Esophagus squamous epithelium (tissue), 5 donors: Measurements from ENCODE around the gene PAPLN. TPM values are rescaled to one million over a fixed set of nuclear protein-coding genes. Genes with fewer than 3 reads are reported as not detected.

Source experiments
- DNase-seq: peaks from one replicate; lab custom pipeline; 2025; lab: John Stamatoyannopoulos, UW
- H3K27ac ChIP-seq, 4 donors: fragments of 200-600 bp; sonication (generic); one replicate each; pipeline ENCODE4 v1.5.1; 2016 to 2019; ENCODE audit warnings: mild to moderate bottlenecking in 1 of 4
- H3K27me3 ChIP-seq, 4 donors: fragments of 200-600 bp; sonication (generic); 1 replicate in 3 of 4; 2 replicates in 1 of 4; pipeline versions ENCODE4 v1.5.1 to v1.6.0; 2017 to 2021; ENCODE audit warnings: antibody characterized with exemption in 1 of 4
- H3K36me3 ChIP-seq, 3 donors: fragments of 200-600 bp; sonication (generic); one replicate each; pipeline ENCODE4 v1.5.1; 2016 to 2019
- H3K4me1 ChIP-seq, 3 donors: fragments of 200-600 bp; sonication (generic); one replicate each; pipeline ENCODE4 v1.5.1; 2017 to 2019
- H3K4me3 ChIP-seq, 4 donors: fragments of 200-600 bp; sonication (generic); 1 replicate in 3 of 4; 2 replicates in 1 of 4; pipeline ENCODE4 v1.5.1; 2016 to 2019; ENCODE audit warnings: mild to moderate bottlenecking in 2 of 4, moderate library complexity in 1 of 4
- H3K9me3 ChIP-seq, 3 donors: fragments of 200-600 bp; sonication (generic); one replicate each; pipeline ENCODE4 v1.5.1; 2016 to 2019
- POLR2A ChIP-seq, 4 donors: fragments of 450-650 bp; IDR thresholded peaks; one replicate each; pipeline ENCODE4 v1.6.1; 2017; ENCODE audit warnings: antibody characterized with exemption in 4 of 4, mild to moderate bottlenecking in 4 of 4, moderate library complexity in 3 of 4
- WGBS, 2 donors: methylation state at CpG; one replicate each; pipeline ENCODE4 v1.1.5; 2018; 5-methylcytosine and 5-hydroxymethylcytosine counted together
- intact Hi-C: fragments of 100-400 bp; cut with DNase I; formaldehyde crosslinking; loops from one replicate; pipeline ENCODE4 v1.15.0; 2022
- total RNA-seq, 4 donors: library from RNA; depleted of rRNA; stranded (reverse); fragments of >200 nt; gene quantifications; one replicate each; pipeline ENCODE4 v1.1.0, GENCODE V29; 2016
- TF ChIP-seq, protein P1 (sequence below), 6 experiments: fragments of 450-650 bp in 4 of 6; fragments of 200-600 bp in 2 of 6; sonication (generic) in 2 of 6; IDR thresholded peaks; one replicate each; pipeline ENCODE4 v1.5.1; 2016 to 2019; ENCODE audit warnings: antibody characterized with exemption in 6 of 6, mild to moderate bottlenecking in 4 of 6, moderate library complexity in 4 of 6
- donor health status: DM: yes; HTN: yes; CAD: no.

Gene PAPLN
- total RNA-seq, 4 donors from 2014 or later, result 2.2 to 12.6 (median 5.4) TPM

DNA sequence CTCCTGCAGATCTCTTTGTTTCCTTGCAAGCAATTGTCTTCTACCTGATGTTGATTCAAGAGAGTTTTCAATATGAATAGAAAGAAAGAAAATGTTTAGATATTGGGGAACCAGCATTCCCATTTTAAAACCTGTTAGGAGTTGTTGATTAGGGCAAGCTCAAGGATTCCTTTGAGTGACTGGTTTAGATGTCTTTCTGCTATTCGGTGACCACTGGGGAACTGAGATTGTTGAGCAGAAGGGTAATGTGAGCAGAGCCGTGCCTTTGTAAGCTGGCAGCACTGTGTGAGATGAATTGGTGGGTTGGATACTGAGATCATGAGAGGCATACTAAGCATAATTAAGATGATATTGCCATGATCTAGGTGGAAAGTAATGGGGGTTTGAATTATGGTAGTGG lies 39.1 kb upstream of the PAPLN start:
- Histone ChIP-seq H3K36me3 (peaks cover 9 to 92% (median 14%) of the 10 kb centered on the region in 3 donors), H3K4me1 (no peaks in the 10 kb centered on the region), H3K4me3 (no peak overlapping the region), H3K27me3 (no peaks in the 10 kb centered on the region), H3K9me3 (no peaks in the 10 kb centered on the region), H3K27ac (no peak overlapping the region)
- intact Hi-C loops, result no loop called here
- DNase-seq, result no peak
- TF ChIP-seq, protein P1, sequence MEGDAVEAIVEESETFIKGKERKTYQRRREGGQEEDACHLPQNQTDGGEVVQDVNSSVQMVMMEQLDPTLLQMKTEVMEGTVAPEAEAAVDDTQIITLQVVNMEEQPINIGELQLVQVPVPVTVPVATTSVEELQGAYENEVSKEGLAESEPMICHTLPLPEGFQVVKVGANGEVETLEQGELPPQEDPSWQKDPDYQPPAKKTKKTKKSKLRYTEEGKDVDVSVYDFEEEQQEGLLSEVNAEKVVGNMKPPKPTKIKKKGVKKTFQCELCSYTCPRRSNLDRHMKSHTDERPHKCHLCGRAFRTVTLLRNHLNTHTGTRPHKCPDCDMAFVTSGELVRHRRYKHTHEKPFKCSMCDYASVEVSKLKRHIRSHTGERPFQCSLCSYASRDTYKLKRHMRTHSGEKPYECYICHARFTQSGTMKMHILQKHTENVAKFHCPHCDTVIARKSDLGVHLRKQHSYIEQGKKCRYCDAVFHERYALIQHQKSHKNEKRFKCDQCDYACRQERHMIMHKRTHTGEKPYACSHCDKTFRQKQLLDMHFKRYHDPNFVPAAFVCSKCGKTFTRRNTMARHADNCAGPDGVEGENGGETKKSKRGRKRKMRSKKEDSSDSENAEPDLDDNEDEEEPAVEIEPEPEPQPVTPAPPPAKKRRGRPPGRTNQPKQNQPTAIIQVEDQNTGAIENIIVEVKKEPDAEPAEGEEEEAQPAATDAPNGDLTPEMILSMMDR (IDR thresholded peaks at IDR 0.05), result no peak
- TF ChIP-seq POLR2A (IDR thresholded peaks at IDR 0.05), result no peak
- WGBS, 2 donors, result 91 to 100% methylated on average over 2 of the region's 2 CpGs

DNA sequence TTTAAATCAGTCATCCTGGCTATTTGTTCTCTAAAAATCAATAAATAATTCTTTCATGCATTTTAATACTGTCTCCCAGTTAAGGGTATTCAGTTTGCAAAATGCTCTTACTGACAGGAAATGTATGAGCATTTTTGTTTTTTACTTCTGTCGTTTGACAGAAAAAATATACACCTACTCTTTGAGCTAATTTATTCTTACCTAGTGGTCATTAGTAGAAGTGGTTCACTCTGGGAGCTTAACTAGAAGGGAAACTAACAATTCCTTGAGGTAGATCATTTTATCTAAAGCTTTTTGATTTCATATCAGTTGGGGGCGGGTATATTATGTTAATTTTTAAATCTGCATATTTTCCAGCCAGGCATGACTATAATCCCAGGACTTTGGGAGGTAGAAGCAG lies 33.8 kb upstream of the PAPLN start:
- DNase-seq, result no peak
- Histone ChIP-seq H3K4me1 (no peaks in the 10 kb centered on the region), H3K4me3 (no peak overlapping the region), H3K27ac (no peak overlapping the region), H3K9me3 (no peaks in the 10 kb centered on the region), H3K27me3 (no peaks in the 10 kb centered on the region), H3K36me3 (peaks cover 11 to 99% (median 17%) of the 10 kb centered on the region in 3 donors)
- TF ChIP-seq, protein P1 (IDR thresholded peaks at IDR 0.05), result no peak
- TF ChIP-seq POLR2A (IDR thresholded peaks at IDR 0.05), result no peak
- intact Hi-C loops, result no loop called here
- WGBS, 2 donors, result 82 to 92% methylated on average over 2 of the region's 2 CpGs

DNA sequence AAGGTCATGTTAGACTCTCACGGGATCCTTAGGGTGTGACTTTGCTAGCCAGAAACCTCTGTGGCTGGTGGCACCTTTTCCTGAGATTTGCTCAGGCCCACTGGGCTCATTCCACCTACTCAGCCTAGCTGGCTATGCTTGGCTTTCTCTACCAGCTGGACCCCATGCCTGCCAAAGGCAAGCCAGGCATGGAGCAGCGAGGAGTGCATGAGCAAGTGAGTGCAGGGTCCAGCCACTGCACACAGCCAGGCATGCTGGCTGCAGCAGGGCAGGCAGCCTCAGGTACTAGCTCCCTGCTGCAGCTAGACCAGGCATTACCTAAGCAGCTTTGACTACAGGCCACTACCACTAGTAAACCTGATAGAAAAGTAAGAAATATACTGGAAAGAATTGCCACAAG lies 29.7 kb upstream of the PAPLN start:
- intact Hi-C loops, result no loop called here
- H3K27me3 ChIP-seq, result no peaks in the 10 kb centered on the region
- peaks cover 17 to 100% (median 26%) of the 10 kb centered on the region in 3 donors for H3K36me3 ChIP-seq
- DNase-seq, result no peak
- H3K9me3 ChIP-seq, result no peaks in the 10 kb centered on the region
- 80 to 100% methylated on average over 1 of the region's 2 CpGs for WGBS, 2 donors
- peaks cover 0 to 7% (median 0%) of the 10 kb centered on the region in 3 donors for H3K4me1 ChIP-seq
- H3K27ac ChIP-seq, result no peak overlapping the region
- no peak overlapping the region for H3K4me3 ChIP-seq
- TF ChIP-seq POLR2A (IDR thresholded peaks at IDR 0.05), result no peak
- TF ChIP-seq, protein P1 (IDR thresholded peaks at IDR 0.05), result no peak

DNA sequence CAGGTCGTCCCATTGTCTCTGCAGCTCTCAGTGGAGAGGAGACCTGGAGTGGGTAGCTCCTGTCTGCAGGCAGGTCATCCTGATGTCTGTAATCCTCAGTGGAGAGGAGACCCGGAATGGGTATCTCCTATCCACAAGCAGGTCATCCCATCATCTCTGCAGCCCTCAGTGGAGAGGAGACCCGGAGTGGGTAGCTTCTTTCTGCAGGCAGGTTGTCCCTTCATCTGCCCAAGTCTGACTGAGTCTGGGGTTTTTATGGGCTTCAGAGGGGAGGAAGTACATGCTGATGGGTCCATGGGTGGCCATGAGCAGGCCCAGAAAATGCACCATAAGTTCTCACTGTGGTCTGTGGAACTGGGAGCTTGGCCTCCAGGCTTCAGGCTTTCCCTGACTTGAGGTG lies 28.9 kb upstream of the PAPLN start:
- Histone ChIP-seq H3K36me3 (peaks cover 17 to 100% (median 27%) of the 10 kb centered on the region in 3 donors), H3K27me3 (no peaks in the 10 kb centered on the region), H3K4me3 (no peak overlapping the region), H3K27ac (no peak overlapping the region), H3K4me1 (peaks cover 0 to 7% (median 0%) of the 10 kb centered on the region in 3 donors), H3K9me3 (no peaks in the 10 kb centered on the region)
- no peak for TF ChIP-seq POLR2A (IDR thresholded peaks at IDR 0.05)
- TF ChIP-seq, protein P1 (IDR thresholded peaks at IDR 0.05), result no peak
- intact Hi-C loops, result no loop called here
- DNase-seq, result no peak
- WGBS, 2 donors, result 96% methylated on average over 3 of the region's 3 CpGs; no CpG with 5 or more reads in 1 of the 2 donors

DNA sequence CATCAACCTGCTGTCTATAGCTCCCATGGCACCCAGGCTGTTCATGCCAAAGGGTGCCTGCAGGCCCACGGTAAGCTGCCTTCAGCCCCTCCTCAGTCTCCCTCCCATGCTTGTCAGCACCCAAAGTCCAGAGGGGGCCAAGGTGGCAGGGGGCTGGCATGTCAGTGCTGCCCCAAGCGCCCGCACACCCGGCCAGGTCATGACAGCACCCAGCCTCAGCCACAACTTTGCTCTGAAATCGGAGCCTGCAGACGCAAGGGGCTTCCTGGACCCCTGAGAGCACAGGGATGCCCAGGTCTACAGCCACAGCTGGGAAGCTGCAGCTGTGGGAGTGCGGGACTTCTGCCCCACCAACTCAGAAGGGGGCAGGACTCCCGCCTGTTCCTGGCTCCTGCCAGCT lies 28.5 kb upstream of the PAPLN start:
- no peak overlapping the region for H3K27ac ChIP-seq
- H3K9me3 ChIP-seq, result no peaks in the 10 kb centered on the region
- 100% methylated on average over 6 of the region's 8 CpGs; no CpG with 5 or more reads in 1 of the 2 donors for WGBS, 2 donors
- no peak for DNase-seq
- intact Hi-C loops, result no loop called here
- peaks cover 0 to 7% (median 0%) of the 10 kb centered on the region in 3 donors for H3K4me1 ChIP-seq
- no peak for TF ChIP-seq POLR2A (IDR thresholded peaks at IDR 0.05)
- TF ChIP-seq, protein P1 (IDR thresholded peaks at IDR 0.05), result no peak
- peaks cover 17 to 100% (median 27%) of the 10 kb centered on the region in 3 donors for H3K36me3 ChIP-seq
- no peaks in the 10 kb centered on the region for H3K27me3 ChIP-seq
- H3K4me3 ChIP-seq, result no peak overlapping the region
